Type B pancreatic cell (in vitro differentiated cells): ENCODE results near the gene PPP1R13L. TPM values are rescaled to one million over a fixed set of nuclear protein-coding genes. Genes with fewer than 3 reads are reported as not detected.

Source experiments
- DNase-seq: peaks from one replicate; pipeline ENCODE4 v3.0.0; 2021; ENCODE audit warnings: mixed read lengths; ENCODE audit not compliant: unreplicated experiment; ENCODE audit errors: extremely low spot score
- H3K27ac Mint-ChIP-seq: 2 replicates; pipeline ENCODE4 v1.8.0; 2021; ENCODE audit warnings: mild to moderate bottlenecking, mixed read lengths
- H3K27me3 Mint-ChIP-seq: 2 replicates; pipeline ENCODE4 v1.8.0; 2021; ENCODE audit warnings: mixed read lengths
- H3K36me3 Mint-ChIP-seq: 2 replicates; pipeline ENCODE4 v1.8.0; 2021; ENCODE audit warnings: mixed read lengths
- H3K4me1 Mint-ChIP-seq: one replicate; pipeline ENCODE4 v1.8.0; 2021; ENCODE audit warnings: mixed read lengths; ENCODE audit not compliant: unreplicated experiment
- H3K4me3 Mint-ChIP-seq: 2 replicates; pipeline ENCODE4 v1.8.0; 2021; ENCODE audit warnings: mild to moderate bottlenecking, mixed read lengths
- H3K9me3 Mint-ChIP-seq: 2 replicates; pipeline ENCODE4 v1.8.0; 2021; ENCODE audit warnings: mixed read lengths
- long read RNA-seq: library from polyadenylated mRNA; unstranded; transcript quantifications from one replicate; pipeline ENCODE4 v2.0.0, GENCODE V29; 2020
- total RNA-seq: library from RNA; stranded (reverse); gene quantifications from 2 replicates; pipeline ENCODE4 v1.2.1, GENCODE V29; 2021; ENCODE audit warnings: low replicate concordance
- TF ChIP-seq, protein P1 (sequence below): fragments of 200-600 bp; sonication (generic); conservative IDR thresholded peaks from 2 replicates; pipeline ENCODE4 v1.5.0; 2021; ENCODE audit warnings: antibody characterized with exemption, mild to moderate bottlenecking

PPP1R13L gene, protein sequence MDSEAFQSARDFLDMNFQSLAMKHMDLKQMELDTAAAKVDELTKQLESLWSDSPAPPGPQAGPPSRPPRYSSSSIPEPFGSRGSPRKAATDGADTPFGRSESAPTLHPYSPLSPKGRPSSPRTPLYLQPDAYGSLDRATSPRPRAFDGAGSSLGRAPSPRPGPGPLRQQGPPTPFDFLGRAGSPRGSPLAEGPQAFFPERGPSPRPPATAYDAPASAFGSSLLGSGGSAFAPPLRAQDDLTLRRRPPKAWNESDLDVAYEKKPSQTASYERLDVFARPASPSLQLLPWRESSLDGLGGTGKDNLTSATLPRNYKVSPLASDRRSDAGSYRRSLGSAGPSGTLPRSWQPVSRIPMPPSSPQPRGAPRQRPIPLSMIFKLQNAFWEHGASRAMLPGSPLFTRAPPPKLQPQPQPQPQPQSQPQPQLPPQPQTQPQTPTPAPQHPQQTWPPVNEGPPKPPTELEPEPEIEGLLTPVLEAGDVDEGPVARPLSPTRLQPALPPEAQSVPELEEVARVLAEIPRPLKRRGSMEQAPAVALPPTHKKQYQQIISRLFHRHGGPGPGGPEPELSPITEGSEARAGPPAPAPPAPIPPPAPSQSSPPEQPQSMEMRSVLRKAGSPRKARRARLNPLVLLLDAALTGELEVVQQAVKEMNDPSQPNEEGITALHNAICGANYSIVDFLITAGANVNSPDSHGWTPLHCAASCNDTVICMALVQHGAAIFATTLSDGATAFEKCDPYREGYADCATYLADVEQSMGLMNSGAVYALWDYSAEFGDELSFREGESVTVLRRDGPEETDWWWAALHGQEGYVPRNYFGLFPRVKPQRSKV
- total RNA-seq: 38.6 and 110 TPM in 2 replicates
- long read RNA-seq, partial matches to known transcripts: 2 of 3 reads
- long read RNA-seq, other reads (novel, unspliced or antisense): 1 of 3 reads

DNA sequence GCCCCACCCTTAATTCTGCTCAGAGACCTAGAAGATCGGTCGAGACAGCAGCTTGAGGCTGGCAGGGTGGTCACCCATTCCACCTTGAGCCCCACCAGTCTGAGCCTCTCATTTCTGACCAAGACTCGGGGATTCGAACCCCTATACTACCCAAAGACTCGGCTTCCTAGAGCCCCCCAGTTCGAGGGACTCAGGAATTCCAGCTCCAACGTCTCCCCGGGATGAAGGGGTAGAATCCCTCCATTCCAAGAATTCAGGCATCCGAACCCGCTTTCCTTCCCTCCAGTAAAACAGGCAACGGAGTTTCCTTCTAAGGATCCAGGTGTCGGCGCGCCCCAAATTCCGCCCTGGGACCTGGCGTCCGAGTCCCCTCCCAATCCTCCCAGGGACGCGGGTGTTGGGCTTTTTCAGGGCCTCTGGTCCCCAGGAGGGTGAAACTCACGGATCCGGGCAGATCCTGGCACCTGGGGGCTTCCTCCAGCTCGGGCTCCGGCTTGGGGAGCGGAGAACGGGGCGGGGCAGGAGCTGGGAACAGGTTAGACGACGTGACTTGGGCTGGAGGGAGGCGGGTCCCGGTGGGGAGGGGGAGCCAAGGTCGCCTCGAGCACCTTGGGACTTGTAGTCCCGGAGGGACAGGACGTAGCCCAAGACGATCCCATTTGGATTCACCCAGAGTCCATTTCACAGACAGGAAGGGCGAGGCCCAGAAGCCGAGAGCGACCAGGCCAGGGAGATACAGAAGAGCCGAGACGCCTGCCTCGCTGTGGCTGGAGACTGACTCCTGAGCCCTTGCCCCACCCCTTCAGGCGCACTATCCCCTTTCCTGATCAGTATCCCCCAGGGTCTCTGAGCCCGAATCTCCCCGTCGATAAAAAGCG, at the start of gene PPP1R13L:
Gene PPP1R13L, minus strand, starts transcription at position 513 of the 878 bp plus-strand sequence. CDS start 6,751 bp downstream, outside the sequence.
- no peak for DNase-seq

DNA sequence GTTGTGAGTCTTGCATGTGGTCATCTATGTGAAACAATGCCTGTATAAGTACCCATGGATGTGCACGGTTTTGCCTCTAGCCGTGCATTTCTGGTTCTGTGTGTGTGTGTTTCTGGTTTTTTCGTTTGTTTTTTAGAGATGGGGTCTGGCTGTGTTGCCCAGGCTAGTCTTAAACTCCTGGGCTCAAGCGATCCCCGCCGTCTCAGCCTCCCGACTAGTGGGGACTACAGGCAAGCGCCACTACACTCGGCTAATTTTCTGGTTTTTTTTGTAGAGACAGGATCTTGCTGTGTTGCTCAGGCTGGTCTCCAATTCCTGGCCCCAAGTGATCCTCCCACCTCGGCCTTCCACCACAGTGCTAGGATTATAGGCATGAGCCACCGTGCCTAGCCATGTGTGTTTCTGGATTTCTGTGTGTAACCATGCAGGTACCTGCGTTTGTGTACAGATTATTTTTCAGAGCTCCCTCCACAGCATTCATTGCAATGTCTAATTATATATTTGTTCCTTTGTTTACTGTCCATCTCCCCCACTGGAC, 47.0 kb upstream of the PPP1R13L start:
- Mint-ChIP-seq H3K27ac (peak overlapping the region; percentile 98), H3K27me3 (peaks cover 4% of the 10 kb centered on the region)
- TF ChIP-seq, protein P1, sequence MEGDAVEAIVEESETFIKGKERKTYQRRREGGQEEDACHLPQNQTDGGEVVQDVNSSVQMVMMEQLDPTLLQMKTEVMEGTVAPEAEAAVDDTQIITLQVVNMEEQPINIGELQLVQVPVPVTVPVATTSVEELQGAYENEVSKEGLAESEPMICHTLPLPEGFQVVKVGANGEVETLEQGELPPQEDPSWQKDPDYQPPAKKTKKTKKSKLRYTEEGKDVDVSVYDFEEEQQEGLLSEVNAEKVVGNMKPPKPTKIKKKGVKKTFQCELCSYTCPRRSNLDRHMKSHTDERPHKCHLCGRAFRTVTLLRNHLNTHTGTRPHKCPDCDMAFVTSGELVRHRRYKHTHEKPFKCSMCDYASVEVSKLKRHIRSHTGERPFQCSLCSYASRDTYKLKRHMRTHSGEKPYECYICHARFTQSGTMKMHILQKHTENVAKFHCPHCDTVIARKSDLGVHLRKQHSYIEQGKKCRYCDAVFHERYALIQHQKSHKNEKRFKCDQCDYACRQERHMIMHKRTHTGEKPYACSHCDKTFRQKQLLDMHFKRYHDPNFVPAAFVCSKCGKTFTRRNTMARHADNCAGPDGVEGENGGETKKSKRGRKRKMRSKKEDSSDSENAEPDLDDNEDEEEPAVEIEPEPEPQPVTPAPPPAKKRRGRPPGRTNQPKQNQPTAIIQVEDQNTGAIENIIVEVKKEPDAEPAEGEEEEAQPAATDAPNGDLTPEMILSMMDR: no peak

More for the DNA sequence above, at the start of gene PPP1R13L:
- Mint-ChIP-seq H3K4me1 (peaks cover 37% of the 10 kb centered on the region), H3K36me3 (peaks cover 3% of the 10 kb centered on the region), H3K9me3 (no peaks in the 10 kb centered on the region), H3K27ac (peak within 1 kb of the TSS; percentile 98), H3K27me3 (peaks cover 40% of the 10 kb centered on the region), H3K4me3 (peak within 1 kb of the TSS; percentile 96)
- TF ChIP-seq, protein P1: no peak

DNA sequence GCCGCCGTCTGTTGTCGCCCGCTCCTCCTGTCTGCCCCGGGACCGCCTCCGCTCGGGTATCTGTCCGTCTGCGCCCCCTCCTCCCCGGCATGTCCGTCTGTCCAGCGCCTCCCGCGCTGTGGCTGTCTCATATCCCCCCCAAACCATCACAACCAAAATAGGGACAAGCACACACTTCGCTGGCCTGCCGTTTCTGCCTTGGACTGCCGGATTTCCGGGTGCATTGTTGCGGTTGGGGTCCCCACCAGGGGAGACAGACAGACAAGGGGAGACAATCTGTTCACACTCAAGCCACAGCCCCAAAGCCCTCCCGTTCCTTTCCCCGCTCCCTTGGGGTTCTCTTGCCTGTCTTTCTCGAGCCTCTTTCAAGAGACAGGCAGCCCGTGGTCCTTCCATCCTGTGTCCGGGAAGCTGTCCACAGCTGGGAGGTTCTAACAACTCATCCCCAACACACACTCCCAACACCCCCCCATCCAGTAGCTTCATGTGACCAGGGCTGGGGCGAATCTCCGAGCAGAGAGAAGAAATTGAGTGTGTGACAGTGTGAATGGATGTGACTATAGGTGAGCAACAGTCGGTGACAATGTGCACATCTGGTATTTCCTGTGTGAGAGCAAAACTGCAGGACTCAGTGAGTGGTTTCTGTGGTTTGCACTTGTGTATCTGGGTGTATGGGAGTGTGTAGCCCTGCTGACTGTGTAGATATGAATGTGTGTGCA, 46.4 kb upstream of the PPP1R13L start:
- no peak for DNase-seq
- H3K4me1 Mint-ChIP-seq: peaks cover 46% of the 10 kb centered on the region
- H3K9me3 Mint-ChIP-seq: no peaks in the 10 kb centered on the region
- H3K36me3 Mint-ChIP-seq: no peaks in the 10 kb centered on the region
- peaks cover 4% of the 10 kb centered on the region for H3K27me3 Mint-ChIP-seq
- peak overlapping the region; percentile 86 for H3K4me3 Mint-ChIP-seq
- TF ChIP-seq, protein P1: no peak
- peak overlapping the region; percentile 98 for H3K27ac Mint-ChIP-seq

More for the DNA sequence above, 47.0 kb upstream of the PPP1R13L start:
- Mint-ChIP-seq H3K4me1 (peaks cover 47% of the 10 kb centered on the region), H3K4me3 (peak overlapping the region; percentile 86), H3K9me3 (no peaks in the 10 kb centered on the region), H3K36me3 (no peaks in the 10 kb centered on the region)
- DNase-seq: no peak

DNA sequence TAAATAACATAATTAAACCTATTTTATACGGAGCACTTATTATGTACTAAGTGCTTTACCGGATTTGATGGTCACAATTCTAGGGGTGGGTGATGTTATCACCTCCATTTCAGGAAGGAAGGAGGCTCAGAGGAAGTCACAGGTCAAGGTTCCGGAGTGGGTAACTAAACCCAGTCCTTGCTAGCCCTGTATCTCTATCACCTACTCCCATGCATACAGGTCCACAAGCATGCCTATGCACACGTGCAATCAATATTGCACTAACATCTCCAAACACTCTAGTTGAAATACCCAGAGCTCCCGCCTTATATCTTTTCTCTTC, 45.1 kb upstream of the PPP1R13L start:
- H3K4me3 Mint-ChIP-seq: peak overlapping the region; percentile 96
- TF ChIP-seq, protein P1: no peak

More for the DNA sequence above, 45.1 kb upstream of the PPP1R13L start:
- H3K36me3 Mint-ChIP-seq: no peaks in the 10 kb centered on the region
- peak overlapping the region; percentile 99 for H3K27ac Mint-ChIP-seq
- DNase-seq: no peak
- no peaks in the 10 kb centered on the region for H3K9me3 Mint-ChIP-seq
- H3K4me1 Mint-ChIP-seq: peaks cover 37% of the 10 kb centered on the region
- peaks cover 4% of the 10 kb centered on the region for H3K27me3 Mint-ChIP-seq
